ENCODE data around the gene ANKRD50. TPM values are rescaled to one million over a fixed set of nuclear protein-coding genes. Genes with fewer than 3 reads are reported as not detected.

The ANKRD50 gene
- polyA plus RNA-seq, 1 donor from 2014 or later, result 17.0 TPM

DNA sequence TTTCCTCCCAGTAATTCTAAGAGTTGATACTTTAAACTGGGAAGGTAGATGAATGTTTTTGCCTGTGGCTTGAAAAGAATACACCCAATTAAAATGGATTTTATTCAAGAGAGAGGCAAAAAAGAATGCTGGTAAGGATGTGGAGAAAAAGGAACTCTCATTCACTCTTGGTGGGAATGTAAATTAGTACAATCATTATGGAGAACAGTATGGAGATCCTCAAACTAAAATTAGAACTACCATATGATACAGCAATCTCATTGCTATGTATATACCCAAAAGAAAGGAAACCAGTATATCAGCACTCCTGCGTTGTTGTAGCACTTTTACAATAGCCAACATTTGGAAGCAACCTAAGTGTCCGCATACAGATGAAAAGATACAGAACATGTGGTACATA is 75.2 kb downstream of the ANKRD50 start:
- Histone ChIP-seq H3K4me2 (ENCODE audit: low read length) (no peak overlapping the region), H3K36me3 (ENCODE audit: insufficient read depth, low read length) (no peaks in the 10 kb centered on the region), H4K20me1 (ENCODE audit: insufficient read depth) (no peaks in the 10 kb centered on the region), H3K79me2 (replicated peaks; ENCODE audit: insufficient read depth, low read length) (no peaks in the 10 kb centered on the region), H3K27ac (ENCODE audit: low read length) (no peak overlapping the region), H3K9ac (ENCODE audit: low read length) (no peak overlapping the region), H3K27me3 (ENCODE audit: insufficient read depth, low read depth, low read length) (peaks cover 17% of the 10 kb centered on the region), H2AFZ (ENCODE audit: low read depth, low read length) (no peak overlapping the region), H3K9me3 (ENCODE audit: low read length) (no peaks in the 10 kb centered on the region), H3F3A (ENCODE audit: insufficient read depth, low read length, poor library complexity, severe bottlenecking) (no peaks in the 10 kb centered on the region), H3K9me2 (ENCODE audit: insufficient read depth, low read length) (no peaks in the 10 kb centered on the region), H3K4me3 (ENCODE audit: low read length) (no peak overlapping the region)
- TF ChIP-seq MXI1 (conservative IDR thresholded peaks at IDR 0.05; ENCODE audit: poor library complexity, severe bottlenecking) (no peak), SMC3 (conservative IDR thresholded peaks at IDR 0.05; ENCODE audit: poor library complexity) (no peak), EP300 (conservative IDR thresholded peaks at IDR 0.05; ENCODE audit: poor library complexity, severe bottlenecking) (no peak), TAF1 (IDR thresholded peaks at IDR 0.05; ENCODE audit: low read depth) (no peak), POLR2AphosphoS5 (IDR thresholded peaks at IDR 0.05) (no peak), RAD21 (conservative IDR thresholded peaks at IDR 0.05) (no peak), EZH2 (IDR thresholded peaks at IDR 0.05; ENCODE audit: borderline replicate concordance, insufficient read depth, low read length, poor library complexity, severe bottlenecking) (no peak)
- TF ChIP-seq, protein P1, sequence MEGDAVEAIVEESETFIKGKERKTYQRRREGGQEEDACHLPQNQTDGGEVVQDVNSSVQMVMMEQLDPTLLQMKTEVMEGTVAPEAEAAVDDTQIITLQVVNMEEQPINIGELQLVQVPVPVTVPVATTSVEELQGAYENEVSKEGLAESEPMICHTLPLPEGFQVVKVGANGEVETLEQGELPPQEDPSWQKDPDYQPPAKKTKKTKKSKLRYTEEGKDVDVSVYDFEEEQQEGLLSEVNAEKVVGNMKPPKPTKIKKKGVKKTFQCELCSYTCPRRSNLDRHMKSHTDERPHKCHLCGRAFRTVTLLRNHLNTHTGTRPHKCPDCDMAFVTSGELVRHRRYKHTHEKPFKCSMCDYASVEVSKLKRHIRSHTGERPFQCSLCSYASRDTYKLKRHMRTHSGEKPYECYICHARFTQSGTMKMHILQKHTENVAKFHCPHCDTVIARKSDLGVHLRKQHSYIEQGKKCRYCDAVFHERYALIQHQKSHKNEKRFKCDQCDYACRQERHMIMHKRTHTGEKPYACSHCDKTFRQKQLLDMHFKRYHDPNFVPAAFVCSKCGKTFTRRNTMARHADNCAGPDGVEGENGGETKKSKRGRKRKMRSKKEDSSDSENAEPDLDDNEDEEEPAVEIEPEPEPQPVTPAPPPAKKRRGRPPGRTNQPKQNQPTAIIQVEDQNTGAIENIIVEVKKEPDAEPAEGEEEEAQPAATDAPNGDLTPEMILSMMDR (IDR thresholded peaks at IDR 0.05; ENCODE audit: poor library complexity, severe bottlenecking), result no peak
- TF ChIP-seq, protein P2, sequence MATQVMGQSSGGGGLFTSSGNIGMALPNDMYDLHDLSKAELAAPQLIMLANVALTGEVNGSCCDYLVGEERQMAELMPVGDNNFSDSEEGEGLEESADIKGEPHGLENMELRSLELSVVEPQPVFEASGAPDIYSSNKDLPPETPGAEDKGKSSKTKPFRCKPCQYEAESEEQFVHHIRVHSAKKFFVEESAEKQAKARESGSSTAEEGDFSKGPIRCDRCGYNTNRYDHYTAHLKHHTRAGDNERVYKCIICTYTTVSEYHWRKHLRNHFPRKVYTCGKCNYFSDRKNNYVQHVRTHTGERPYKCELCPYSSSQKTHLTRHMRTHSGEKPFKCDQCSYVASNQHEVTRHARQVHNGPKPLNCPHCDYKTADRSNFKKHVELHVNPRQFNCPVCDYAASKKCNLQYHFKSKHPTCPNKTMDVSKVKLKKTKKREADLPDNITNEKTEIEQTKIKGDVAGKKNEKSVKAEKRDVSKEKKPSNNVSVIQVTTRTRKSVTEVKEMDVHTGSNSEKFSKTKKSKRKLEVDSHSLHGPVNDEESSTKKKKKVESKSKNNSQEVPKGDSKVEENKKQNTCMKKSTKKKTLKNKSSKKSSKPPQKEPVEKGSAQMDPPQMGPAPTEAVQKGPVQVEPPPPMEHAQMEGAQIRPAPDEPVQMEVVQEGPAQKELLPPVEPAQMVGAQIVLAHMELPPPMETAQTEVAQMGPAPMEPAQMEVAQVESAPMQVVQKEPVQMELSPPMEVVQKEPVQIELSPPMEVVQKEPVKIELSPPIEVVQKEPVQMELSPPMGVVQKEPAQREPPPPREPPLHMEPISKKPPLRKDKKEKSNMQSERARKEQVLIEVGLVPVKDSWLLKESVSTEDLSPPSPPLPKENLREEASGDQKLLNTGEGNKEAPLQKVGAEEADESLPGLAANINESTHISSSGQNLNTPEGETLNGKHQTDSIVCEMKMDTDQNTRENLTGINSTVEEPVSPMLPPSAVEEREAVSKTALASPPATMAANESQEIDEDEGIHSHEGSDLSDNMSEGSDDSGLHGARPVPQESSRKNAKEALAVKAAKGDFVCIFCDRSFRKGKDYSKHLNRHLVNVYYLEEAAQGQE (IDR thresholded peaks at IDR 0.05; ENCODE audit: borderline replicate concordance), result no peak

DNA sequence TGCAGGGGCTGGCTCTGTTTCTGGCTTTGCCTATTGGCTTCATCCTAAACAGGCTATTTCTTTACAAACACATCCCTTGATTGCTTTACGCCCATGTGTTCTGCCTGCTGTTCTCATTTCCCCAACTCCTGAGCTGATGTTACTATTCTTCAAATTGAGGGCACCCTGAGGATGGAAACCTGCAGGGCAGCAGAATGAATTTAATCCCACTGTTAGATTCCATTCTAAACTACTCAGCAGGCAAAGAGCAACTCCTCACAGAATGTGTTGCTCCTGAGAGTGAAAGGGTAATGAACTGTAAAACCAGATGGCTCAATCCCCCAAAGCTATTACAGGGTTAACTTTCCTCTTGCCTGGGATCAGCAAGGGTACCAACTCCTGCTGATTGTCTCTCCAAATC is 75.7 kb downstream of the ANKRD50 start:
- no peaks in the 10 kb centered on the region for H3F3A ChIP-seq (ENCODE audit: insufficient read depth, low read length, poor library complexity, severe bottlenecking)
- no peak overlapping the region for H3K9ac ChIP-seq (ENCODE audit: low read length)
- H3K27ac ChIP-seq (ENCODE audit: low read length), result no peak overlapping the region
- TF ChIP-seq RAD21 (conservative IDR thresholded peaks at IDR 0.05), result no peak
- TF ChIP-seq SMC3 (conservative IDR thresholded peaks at IDR 0.05; ENCODE audit: poor library complexity), result no peak
- TF ChIP-seq MXI1 (conservative IDR thresholded peaks at IDR 0.05; ENCODE audit: poor library complexity, severe bottlenecking), result no peak
- TF ChIP-seq, protein P2 (IDR thresholded peaks at IDR 0.05; ENCODE audit: borderline replicate concordance), result no peak
- TF ChIP-seq POLR2AphosphoS5 (IDR thresholded peaks at IDR 0.05), result no peak
- no peak for TF ChIP-seq EP300 (conservative IDR thresholded peaks at IDR 0.05; ENCODE audit: poor library complexity, severe bottlenecking)
- TF ChIP-seq, protein P1 (IDR thresholded peaks at IDR 0.05; ENCODE audit: poor library complexity, severe bottlenecking), result no peak
- TF ChIP-seq EZH2 (IDR thresholded peaks at IDR 0.05; ENCODE audit: borderline replicate concordance, insufficient read depth, low read length, poor library complexity, severe bottlenecking), result no peak
- TF ChIP-seq TAF1 (IDR thresholded peaks at IDR 0.05; ENCODE audit: low read depth), result no peak
- H3K9me3 ChIP-seq (ENCODE audit: low read length), result no peaks in the 10 kb centered on the region
- H3K36me3 ChIP-seq (ENCODE audit: insufficient read depth, low read length), result no peaks in the 10 kb centered on the region
- H2AFZ ChIP-seq (ENCODE audit: low read depth, low read length), result no peak overlapping the region
- H3K79me2 ChIP-seq (replicated peaks; ENCODE audit: insufficient read depth, low read length), result no peaks in the 10 kb centered on the region
- H3K9me2 ChIP-seq (ENCODE audit: insufficient read depth, low read length), result no peaks in the 10 kb centered on the region
- H3K4me3 ChIP-seq (ENCODE audit: low read length), result no peak overlapping the region
- peaks cover 14% of the 10 kb centered on the region for H3K27me3 ChIP-seq (ENCODE audit: insufficient read depth, low read depth, low read length)
- no peak overlapping the region for H3K4me2 ChIP-seq (ENCODE audit: low read length)
- no peaks in the 10 kb centered on the region for H4K20me1 ChIP-seq (ENCODE audit: insufficient read depth)
